ENCODE measurements around the gene EHD1.
"Not testable (repeated sequence)": the region's sequence is repeated elsewhere in the genome, so short reads cannot be mapped to it uniquely, and the experiment has no call there.

Gene EHD1

GRCh38 chr11:64846998-64847666 is 31.3 kb downstream of the EHD1 start:
- peak; percentile 89 for DNase-seq (ENCODE audit: low read depth)
- no peak overlapping the region for H3K4me3 ChIP-seq (ENCODE audit: low read depth, low read length)
- peak; percentile 94 for TF ChIP-seq CTCF (conservative IDR thresholded peaks at IDR 0.05; ENCODE audit: low read depth, low read length)

- not testable (repeated sequence) for H3K4me3 ChIP-seq (ENCODE audit: low read depth, low read length); DNase-seq (ENCODE audit: low read depth)
These were observed 32.7 kb downstream of the EHD1 start for GRCh38 chr11:64845776-64846129.

GRCh38 chr11:64845129-64845775 is 33.2 kb downstream of the EHD1 start:
- no peak for DNase-seq (ENCODE audit: low read depth)
- H3K4me3 ChIP-seq (ENCODE audit: low read depth, low read length) = no peak overlapping the region
- no peak for TF ChIP-seq CTCF (conservative IDR thresholded peaks at IDR 0.05; ENCODE audit: low read depth, low read length)

GRCh38 chr11:64844330-64845128 is 33.9 kb downstream of the EHD1 start, which contains the start of gene CDC42BPG:
TSS of gene CDC42BPG (minus strand) at chr11:64844653. CDS start at chr11:64844569, 84 bp downstream.
- peak within 1 kb of the TSS; percentile 44 for H3K4me3 ChIP-seq (ENCODE audit: low read depth, low read length)
- peak; percentile 69 for DNase-seq (ENCODE audit: low read depth)
- peak; percentile 55 for TF ChIP-seq CTCF (conservative IDR thresholded peaks at IDR 0.05; ENCODE audit: low read depth, low read length)

GRCh38 chr11:64843686-64844329 is 34.6 kb downstream of the EHD1 start:
- no peak for DNase-seq (ENCODE audit: low read depth)
- TF ChIP-seq CTCF (conservative IDR thresholded peaks at IDR 0.05; ENCODE audit: low read depth, low read length) = no peak
- peak overlapping the region; percentile 44 for H3K4me3 ChIP-seq (ENCODE audit: low read depth, low read length)

GRCh38 chr11:64842851-64843685 is 35.4 kb downstream of the EHD1 start:
- H3K4me3 ChIP-seq (ENCODE audit: low read depth, low read length) = no peak overlapping the region
- DNase-seq (ENCODE audit: low read depth) = no peak
- no peak for TF ChIP-seq CTCF (conservative IDR thresholded peaks at IDR 0.05; ENCODE audit: low read depth, low read length)

Data from choroid plexus epithelial cell (primary cell).